NCI-H524 (cell line): Measurements from ENCODE around the gene RPL26.
"Not testable (repeated sequence)": the region's sequence is repeated elsewhere in the genome, so short reads cannot be mapped to it uniquely, and the experiment has no call there.

Source experiments
- DNase-seq, 2 experiments: peaks; one replicate each; lab custom pipeline; 2025; lab: John Stamatoyannopoulos, UW

Gene RPL26

GRCh38 chr17:8365143-8365542 lies 17.9 kb downstream of the RPL26 start:
- no peak for DNase-seq

GRCh38 chr17:8362651-8363332 lies 20.2 kb downstream of the RPL26 start:
- no peak for DNase-seq

DNA sequence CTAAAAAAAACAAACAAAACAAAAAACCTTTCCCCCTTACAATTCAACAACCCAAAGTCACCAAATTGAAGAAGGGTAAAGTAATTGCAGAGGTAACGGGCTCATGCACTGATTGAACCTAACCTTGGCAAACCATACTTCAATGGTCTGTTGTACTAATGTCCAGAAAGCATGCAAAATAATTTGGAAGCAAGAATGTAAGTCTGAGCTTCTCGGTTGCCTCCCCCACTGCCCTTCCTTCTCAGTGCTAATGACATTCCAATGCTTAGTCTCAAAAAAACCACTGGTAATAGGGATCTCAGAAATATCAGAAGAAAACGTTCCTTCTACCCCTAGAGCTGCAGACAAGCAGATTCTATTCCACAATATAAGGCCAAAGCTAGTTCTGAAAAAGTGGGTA lies 22.2 kb downstream of the RPL26 start:
- DNase-seq, result no peak

DNA sequence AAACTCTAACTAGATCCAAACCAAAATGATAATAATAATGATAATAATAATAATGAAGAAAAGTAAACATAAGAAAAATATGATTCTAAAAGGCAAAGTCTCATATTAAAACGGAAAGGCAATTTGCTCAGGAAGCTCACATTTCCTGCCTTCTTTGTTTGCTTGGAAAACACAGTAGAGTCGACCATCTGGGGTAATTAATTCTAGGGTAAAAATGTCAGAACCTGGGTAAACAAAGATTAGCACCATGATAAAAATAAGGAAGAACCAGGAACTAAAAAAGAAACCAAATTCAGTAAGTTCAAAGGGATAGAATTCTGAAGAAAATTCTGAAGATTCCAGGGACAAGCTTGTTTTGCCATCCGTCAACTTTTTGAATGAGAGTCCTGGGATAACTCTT lies 22.7 kb downstream of the RPL26 start:
- no peak for DNase-seq

GRCh38 chr17:8359769-8360168 lies 23.2 kb downstream of the RPL26 start:
- peak; percentile 2 to 63 for DNase-seq

GRCh38 chr17:8357910-8358309 lies 25.1 kb downstream of the RPL26 start:
- DNase-seq, result no peak

DNA sequence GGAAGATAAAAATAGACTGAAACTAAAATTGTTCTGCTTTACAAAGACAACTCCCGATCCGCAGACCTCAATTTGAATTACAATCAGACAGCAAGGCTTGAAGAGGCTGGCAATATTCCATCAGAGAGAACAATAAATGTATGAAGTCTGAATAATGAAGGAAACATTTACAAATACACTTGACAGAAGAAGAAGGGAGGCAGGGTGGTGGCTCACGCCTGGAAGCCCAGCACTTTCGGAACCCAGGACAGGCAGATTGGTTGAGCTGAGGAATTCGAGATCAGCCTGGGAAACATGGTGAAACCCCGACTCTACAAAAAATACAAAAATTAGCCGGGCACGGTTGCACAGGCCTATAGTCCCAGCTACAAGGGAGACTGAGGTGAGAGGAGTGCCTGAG lies 28.8 kb downstream of the RPL26 start:
- no peak for DNase-seq

DNA sequence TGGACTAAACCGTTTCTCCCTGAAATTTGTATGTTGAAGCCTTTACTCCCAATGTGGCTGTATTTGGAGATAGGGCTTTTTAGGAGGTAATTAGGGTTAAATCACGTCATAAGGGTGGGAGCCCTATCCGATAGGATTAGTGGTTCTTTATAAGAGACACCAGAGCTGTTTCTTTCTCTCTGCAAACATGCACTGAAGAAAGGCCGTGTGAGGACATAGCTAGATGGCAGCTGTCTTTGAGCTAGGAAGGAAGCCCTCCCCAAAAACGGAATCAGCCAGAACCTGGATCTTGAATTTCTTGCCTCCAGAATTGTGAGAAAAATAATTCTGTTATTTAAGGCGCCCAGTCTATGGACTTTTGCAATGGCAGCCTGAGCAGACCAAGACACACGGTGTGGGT lies 29.3 kb downstream of the RPL26 start:
- no peak for DNase-seq

GRCh38 chr17:8350339-8350738 lies 32.7 kb downstream of the RPL26 start:
- no peak for DNase-seq

DNA sequence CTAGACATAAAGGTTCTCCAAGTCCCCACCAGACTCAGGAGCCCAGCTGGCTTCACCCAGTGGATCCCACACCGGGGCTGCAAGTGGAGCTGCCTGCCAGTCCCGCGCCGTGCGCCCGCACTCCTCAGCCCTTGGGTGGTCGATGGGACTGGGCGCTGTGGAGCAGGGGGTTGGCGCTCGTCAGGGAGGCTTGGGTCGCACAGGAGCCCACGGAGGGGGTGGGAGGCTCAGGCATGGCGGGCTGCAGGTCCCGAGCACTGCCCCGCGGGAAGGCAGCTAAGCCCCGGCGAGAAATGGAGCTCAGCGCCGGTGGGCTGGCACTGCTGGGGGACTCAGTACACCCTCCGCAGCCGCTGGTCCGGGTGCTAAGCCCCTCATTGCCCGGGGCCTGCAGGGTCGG lies 36.0 kb downstream of the RPL26 start:
- not testable (repeated sequence) for DNase-seq

GRCh38 chr17:8345951-8346665 lies 36.9 kb downstream of the RPL26 start:
- no peak for DNase-seq

DNA sequence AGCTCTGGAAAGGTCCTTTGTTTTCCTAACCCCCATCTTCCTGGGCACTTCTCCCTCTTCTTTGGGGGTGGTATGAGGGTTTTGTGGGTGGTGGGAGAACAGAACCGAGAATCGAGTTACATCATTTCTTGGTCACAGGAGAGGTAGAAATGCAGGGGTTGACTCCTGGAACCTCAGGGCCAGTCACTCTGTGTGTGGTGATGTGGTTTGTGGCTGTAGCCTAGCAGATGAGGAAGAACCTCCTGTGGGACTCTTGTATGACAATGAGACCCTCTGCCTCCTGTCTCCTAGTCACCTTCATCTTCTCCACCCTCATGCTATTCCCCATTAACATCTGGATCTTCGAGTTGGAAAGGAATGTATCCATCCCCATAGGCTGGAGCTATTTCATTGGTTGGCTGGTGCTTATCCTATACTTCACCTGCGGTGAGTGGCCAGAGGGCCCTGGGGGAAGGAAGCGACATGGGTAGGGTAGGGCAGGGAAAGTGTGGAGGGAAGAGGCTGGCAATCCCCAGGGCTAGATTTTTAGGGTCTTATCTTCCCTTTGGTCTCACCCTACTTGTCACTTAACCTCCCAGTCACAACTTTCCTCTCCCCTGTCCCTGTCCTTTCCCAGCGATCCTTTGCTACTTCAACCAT lies 37.8 kb downstream of the RPL26 start:
- DNase-seq, result no peak

- DNase-seq, result no peak
Measured at GRCh38 chr17:8341456-8341855, 41.5 kb downstream of the RPL26 start.

DNA sequence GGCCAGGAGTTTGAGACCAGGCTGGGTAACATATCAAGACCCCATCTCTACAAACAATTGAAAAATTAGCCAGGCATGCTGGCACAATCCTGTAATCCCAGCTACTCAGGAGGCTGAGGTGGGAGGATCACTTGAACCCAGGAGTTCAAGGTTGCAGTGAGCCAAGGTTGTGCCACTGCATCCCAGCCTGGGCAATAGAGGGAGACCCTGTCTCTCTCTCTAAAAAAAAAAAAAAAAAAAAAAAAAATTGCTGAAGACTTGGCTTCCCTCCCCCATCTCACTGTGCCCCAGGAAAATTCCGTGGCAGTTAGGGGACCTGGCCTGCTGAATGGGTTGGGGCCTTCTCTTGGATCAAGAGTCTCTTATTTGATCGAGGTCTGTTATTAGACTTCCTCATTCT lies 43.5 kb downstream of the RPL26 start, which contains the start of gene ODF4:
Gene ODF4, plus strand, starts transcription at position 301 of the 400 bp plus-strand sequence. CDS start 212 bp downstream, outside the sequence.
- DNase-seq, result no peak

DNA sequence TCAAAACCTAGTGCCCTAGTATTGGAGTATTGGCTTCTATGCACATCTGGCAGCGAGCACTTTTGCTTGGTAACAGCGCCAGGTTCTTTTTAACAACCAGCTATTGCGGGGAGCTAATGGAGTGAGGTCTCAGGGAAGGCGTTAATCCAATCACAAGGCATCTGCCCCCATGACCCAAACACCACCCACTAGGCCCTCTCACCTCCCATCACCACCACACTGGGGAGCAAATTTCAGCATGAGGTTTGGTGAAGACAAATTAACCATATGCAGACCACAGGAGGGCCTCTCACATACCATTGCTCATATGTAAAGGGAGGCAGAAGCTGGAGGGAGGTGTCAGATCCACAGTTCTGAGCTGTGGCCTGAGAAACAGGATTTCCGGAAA lies 44.2 kb downstream of the RPL26 start:
- no peak for DNase-seq

DNA sequence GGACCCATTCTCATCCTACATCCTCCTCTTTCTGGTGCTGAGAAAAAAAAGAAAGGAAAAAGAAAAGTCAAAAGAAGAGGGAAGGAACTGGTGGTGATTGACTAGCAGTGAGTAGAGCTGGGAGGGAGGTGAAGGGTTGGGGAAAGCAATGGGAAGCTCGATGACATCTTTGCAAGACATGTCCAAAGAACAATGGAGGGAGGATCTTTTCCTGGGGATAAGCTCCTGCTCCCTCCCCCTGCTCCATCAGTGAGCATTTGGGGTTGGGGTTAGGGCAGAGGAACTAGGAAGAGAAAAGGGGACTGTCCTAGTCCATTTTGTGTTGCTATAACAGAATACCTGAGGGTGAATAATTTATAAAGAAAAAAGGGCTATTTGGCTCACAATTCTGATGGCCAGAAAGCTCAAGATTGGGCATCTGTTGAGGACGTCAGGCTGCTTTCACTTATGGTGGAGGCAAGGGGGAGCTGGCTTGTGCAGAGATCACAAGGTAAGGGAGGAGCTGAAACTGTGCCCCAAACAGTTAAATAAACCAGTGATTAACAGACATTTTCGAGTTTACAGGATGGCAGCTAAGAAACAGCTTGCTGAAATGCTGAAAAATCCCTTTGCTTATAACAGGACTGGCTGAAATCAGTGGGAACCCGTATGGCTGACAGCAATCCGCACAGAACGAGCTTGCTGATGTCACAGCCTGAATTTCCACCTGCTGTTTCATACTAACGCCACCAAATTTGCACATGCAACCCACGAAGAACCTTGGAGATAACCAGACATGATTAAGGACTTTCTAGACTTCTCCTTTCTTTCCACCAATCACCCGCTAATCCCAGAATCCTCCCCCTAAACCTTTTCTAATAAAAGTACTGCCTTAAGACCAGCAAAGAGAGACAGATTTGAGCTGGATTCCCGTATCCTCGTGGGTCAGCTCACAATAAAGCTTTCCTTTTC lies 44.9 kb downstream of the RPL26 start:
- no peak for DNase-seq

GRCh38 chr17:8333281-8333680 lies 49.7 kb downstream of the RPL26 start:
- DNase-seq, result no peak

DNA sequence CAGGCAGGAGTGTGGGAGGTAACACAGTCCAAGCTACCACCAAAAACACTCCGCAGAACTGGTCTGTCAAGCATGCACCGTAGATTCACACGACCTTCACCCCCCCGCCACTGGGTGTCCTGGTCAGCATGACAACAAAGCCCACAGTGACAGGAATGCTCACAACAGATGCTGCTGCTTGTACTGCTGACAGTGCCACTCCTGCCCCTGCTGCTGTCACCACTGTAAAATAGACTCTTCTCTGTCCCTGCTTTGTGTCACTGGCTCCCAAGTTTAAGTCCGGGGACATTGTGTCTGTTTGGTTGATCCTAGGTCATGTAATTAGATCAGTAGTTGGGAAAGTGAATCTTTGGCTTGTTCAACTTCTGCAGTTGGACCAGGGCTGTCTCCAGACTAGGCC lies 50.3 kb downstream of the RPL26 start:
- DNase-seq, result peak in 1 of 2 experiments; percentile 26

- no peak for DNase-seq
Measured at GRCh38 chr17:8332128-8332527, 50.9 kb downstream of the RPL26 start.
